HG03571 (cell line): ENCODE results near the gene SENP6.
"Not testable (repeated sequence)": the region's sequence is repeated elsewhere in the genome, so short reads cannot be mapped to it uniquely, and the experiment has no call there.

Experiments
- ATAC-seq: cut with Tn5 transposase; IDR thresholded peaks from one replicate; pipeline ENCODE4 v1.9.1; 2021; ENCODE audit not compliant: unreplicated experiment

Gene SENP6

DNA sequence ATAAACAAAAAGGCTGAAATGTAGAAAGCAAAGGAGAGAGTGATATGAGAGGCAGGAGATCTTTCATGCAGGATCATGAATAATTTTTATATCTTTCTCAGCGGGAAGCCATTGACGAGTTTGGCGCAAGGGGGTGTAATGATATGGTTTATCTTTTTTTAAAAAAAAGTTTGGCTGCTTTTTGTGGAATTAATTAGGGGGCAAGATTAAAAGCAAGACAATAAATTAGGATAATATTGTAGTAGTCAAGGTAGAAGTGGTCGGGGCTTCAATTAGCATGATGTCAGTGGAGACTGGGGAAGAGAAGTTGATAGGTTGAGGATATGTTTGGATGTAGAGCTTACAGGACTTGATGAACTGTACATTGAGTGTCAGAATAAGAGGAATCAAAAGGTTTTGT lies 4.0 kb downstream of the SENP6 start:
- no peak for ATAC-seq

DNA sequence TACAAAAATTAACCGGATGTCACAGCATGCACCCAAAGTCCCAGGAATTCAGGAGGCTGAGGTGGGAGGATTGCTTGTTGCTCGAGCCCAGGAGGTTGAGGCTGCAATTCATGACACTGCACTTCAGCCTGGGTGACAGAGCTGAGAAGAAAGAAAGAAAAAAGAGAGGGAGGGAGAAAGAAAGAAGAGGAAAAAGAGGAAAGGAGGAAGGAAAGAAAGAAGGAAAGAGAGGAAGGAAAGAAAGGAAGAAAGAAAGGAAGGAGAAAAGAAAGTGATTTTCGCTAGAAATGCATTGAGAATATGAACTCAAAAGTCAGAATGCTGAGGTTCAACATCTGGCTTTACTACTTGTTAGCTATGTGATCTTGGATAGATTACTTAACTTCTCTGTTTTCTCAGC lies 6.6 kb downstream of the SENP6 start:
- no peak for ATAC-seq

DNA sequence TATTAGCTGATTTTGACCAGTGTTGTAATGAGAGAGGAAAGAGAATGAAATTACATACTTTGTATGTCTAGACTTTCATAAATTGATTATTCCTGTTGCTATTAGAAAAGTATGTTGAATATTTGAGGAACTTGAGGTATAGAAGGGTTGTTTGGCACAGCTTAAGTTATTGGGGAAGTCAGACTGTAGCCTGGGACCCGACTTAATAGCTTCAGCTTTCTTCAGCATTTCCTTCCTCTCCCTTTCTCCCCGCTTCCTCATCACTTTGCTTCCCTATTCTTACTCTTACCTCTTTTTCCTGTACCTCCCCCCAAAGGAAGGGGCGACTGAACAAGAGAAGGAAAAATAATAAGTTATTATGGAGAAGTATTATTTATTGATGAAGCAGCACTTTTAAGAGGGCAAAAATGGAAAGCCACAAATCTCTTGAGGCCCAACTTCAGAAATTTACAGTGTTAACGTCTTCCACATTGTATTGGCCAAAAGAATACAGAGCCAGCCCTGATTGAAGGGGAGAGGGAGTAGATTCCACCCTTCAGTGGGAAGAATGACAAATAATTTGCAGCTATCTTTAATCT lies 7.4 kb downstream of the SENP6 start:
- ATAC-seq = no peak

DNA sequence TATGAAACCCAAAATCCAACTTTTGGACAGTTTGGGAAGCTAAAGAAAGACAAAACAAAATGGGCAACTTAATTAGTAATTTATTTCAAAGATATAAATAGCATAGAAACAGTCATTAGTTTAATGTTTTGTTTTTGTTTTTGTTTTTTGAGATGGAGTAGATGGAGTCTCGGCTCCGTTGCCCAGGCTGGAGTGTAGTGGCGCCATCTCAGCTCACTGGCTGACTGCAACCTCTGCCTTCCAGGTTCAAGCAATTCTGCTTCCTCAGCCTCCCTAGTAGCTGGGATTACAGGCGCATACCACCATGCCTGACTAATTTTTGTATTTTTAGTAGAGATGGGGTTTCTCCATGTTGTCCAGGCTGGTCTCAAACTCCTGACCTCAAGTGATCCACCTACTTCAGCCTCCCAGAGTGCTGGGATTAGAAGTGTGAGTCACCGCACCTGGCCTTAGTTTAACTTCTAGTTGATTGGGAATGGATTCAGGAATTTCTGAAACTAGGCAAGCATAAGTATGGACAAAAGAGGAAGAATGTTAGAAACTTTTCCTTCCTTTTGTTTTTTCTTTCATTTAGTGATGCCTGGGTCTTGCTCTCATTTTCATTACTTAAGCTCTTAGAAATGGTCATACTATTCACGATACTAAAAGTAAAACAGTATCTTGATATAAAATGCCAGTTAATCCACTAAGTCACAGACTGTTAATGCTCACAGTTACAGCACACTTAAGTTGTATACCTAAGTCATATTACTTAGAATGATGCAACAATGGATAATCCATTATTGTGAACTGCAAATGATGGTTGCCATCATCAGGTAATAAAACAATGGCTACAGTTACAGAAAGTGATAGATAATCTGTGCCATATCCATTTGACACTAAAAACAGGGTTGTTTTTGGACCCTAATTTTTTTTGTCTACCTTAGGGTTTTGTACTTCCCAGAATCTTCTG lies 8.2 kb downstream of the SENP6 start:
- ATAC-seq = no peak

DNA sequence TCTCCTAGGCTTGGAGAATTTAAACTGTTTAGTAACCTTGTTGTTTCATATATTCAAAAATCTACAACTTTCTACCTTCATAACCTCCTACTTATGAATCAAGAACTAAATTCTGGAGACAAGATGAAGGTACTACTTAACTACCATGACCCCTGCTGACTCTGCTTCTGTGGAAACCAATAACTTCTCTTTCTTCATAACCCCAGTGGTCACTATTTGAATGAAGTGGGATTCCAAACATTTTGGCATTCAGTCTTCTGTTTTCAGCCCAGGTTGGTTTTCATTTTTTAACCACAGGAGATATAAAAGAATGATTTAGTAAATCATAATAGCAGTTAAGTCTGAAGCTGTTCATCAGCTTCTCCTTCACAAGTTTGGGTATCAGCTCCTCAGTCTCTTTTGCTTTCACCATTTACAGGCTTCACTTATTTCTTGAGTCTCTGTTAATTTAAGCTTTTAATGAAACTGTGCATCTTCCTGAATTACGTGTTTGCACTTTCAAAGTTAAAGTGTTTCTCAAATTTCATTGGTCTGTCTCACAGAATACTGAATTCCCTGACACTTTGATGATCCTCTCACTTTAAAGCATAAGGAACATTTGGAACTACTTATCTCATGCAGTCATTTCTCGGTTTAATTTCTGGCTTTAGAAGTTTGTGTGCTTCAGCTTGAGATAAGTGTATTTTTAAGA lies 9.5 kb downstream of the SENP6 start:
- ATAC-seq = no peak

DNA sequence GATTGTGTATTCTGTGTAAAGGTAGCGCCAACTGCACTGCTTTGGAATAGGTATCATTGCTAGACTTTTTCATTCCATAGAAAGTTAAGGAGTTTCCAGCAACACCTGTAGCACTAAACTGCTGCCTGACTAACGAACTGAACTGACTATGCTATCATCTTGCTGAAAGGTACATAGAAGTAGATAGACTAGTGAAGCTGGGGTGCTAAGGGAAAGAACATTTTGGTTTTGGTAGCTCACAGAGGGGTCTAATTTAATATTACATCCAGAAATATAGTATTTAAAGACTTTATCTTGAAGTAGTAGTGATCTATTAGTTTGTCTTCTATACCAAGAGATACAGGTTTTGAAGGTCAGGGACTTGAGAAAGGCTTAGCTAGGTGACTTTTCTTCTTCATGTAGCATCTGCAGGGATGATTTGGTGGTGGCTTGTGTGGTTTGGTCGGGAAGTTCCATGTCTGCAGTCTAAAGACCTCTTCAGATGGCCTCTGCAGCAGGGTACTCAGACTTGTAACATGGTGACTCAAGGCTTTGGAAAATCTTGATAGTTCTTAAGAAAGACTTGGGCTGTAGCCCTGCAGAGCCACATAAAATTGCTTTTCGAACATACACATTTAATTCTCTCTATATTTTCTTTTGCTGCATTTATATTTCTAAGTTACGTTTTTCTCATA lies 10.2 kb downstream of the SENP6 start:
- no peak for ATAC-seq

DNA sequence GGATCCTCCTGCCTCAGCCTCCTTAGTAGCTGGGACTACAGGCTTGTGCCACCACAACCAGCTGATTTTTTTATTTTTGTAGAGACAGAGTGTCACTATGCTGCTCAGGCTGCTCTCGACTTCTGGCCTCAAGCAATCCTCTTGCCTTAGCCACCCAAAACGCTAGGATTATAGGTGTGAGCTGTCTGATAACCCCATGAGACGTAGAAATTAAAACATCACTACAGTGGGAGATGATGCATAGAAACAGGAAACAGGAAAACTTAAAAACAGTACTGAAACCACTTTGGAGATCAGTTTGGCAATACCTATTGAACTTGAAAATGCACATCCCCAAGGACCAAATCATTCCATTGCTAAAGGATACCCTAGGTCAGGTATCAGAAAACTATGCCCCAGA lies 10.8 kb downstream of the SENP6 start:
- no peak for ATAC-seq

DNA sequence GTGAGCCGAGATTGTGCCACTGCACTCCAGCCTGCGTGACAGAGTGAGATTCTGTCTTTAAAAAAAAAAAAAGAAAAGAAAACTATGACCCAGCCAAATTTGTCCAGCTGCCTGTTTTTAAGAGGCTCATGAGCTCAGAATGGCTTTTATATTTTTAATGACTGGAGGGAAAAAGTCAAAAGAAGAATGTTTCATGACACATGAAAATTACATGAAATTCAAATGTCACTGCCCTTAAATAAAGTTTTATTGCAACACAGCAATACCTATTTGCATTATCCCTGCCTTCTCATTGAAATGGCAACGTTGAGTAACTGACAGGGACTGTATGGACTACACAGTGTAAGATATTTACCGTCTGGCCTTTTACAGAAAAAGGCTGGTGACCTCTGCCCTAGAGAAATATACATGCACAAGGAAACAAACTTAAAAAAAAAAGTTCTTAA lies 11.4 kb downstream of the SENP6 start:
- ATAC-seq = no peak

DNA sequence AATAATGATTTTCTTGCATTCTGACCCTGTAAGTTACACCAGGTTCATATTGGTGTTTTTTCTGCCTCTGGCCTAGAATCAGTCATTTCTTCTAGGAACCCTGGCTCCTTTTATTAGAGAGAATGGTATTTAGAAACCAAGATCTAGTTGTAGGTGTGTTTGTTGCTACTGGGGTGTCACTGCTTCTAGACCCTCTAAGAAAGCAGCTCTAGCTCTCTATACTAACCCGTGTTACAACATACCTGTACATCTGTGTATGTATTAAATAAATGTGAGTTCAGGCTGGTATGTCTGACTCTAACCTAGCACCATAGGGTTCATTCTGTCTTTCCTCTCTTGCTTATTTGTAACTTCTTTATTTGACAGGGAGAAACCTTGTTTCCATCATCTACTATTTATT lies 16.8 kb downstream of the SENP6 start:
- ATAC-seq = no peak

DNA sequence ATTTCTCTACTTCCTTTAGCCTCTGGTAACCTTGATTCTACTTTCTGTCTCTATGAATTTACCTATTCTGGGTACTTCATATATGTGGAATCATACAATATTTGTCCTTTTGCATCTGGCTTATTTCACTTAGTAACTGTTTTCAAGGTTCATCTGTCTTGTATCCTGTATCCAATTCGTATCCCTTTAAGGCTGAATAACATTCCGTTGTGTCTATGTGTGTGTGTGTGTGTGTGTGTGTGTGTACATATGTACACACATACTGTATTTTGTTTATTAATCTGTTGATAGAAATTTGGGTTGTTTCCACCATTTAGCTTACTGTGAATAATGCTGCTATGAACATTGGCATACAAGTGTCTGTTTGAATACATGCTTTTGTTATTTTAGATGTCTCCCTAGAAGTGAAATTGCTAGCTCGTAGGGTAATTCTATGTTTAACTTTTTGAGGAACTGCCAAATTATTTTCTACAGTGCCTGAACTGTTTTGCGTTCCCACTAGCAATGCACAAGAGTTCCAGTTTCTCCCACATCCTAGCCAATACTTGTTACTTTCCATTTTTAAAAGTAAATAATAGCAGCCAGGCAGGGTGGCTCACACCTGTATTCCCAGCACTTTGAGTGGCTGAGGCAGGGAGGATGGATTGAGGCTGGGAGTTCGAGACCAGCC lies 17.7 kb downstream of the SENP6 start:
- ATAC-seq = no peak

DNA sequence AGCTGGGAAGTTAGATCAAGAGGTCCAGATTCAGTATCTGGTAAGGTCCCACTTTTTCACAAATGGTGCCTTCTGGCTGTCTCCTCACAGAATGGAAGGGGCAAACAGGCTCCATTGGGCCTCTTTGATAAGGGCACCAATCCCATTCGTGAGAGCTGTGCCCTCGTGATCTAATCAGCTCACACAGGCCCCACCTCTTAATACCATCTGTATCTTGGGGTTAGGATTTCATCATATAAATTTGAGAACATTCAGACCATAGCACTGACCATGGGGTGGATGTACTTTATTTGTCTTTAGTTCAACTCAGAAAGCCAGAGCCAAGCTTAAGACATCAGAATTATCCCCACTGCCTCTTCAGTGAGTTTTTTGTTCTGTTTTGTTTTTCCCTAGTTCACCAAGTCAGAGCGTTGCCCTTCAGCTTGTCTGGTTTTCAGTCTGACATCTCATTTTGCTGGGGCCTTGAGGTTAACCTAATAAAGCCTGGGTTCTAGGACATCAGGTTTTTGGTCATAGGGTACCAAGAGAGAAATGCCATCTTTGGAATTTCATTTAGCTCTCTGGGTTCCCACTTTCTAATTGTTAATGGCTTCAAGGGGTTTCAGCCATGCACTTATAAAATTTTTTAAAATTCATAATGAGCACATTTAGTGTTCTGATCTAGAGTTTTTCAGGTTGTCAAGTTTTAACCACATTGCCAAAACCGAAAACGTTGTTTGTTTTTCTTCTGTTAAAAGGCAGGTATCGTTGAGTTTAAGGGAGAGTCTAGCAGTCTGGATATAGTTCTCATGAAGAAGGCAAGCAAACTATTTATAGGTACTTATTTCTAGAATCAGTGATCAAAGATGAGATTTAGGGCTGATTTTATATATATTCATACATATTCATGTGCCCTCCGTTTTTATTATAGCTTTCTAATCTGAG lies 19.0 kb downstream of the SENP6 start:
- no peak for ATAC-seq

DNA sequence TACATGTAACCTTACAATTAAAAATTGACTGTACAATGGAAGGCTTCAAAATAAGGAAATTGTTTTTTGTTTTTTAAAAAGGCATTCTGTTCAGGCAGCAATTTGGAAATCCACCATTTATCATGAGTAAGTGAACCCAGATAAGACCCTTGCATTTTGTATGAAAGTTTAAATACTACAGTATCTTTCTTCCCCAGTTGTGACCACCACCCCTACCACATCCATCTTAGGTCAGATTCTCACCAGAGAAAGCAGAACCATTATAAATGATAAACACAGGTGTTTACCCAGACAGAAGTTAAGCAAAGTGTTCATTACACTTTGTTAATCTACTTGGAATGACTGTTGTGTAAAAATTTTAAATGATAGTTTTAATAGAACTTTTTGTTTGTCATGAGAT lies 20.2 kb downstream of the SENP6 start:
- ATAC-seq = no peak

DNA sequence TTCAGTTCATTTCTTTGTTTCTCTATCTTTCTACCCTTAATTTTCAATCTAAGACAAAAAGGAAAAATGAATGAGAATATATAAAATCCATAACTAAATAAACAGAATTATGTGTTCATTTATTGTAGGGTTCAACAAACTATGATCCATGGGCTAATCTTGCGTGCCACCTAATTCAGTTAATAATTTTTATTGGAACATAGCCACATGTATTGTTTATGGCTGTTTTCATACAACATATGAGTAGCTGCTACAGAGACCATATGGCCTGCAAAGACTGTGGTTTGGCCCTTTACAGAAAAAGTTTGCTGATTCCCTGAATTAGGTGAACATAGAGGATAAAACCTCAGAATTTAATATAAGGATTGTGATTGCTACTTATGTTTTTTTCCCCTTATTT lies 21.8 kb downstream of the SENP6 start:
- no peak for ATAC-seq

DNA sequence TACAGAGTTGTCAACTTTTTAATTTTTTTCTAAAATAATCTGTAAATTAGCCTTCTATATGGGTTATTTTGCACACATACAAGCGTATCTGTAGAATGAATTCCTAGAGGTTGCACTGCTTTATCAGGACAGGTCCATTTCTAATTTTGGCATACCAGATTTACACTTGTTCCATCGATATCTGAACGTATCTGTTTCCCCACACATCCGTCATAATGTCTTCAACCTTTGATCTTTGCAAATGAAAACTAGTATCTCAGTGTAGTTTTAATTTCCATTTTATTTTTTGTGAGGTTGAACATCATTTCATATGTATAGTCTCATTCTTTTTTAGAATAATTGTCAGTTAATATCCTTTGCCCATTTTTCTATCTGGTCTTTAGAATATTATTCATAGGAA lies 22.7 kb downstream of the SENP6 start:
- ATAC-seq = no peak

DNA sequence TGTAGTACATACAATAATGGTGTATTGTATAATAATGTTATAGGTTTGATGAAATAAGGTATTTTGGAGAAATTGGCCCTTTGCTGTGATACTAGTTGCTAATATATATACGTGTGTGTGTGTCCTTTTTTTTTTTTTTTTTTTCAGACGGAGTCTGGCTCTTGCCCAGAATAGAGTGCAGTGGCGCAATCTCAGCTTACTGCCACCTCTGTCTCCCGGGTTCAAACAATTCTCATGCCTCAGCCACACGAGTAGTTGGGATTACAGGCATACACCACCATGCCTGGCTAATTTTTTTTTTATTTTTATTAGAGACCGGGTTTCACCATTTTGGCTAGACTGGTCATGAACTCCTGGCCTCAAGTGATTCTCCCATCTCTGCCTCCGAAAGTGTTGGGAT lies 23.3 kb downstream of the SENP6 start:
- no peak for ATAC-seq

DNA sequence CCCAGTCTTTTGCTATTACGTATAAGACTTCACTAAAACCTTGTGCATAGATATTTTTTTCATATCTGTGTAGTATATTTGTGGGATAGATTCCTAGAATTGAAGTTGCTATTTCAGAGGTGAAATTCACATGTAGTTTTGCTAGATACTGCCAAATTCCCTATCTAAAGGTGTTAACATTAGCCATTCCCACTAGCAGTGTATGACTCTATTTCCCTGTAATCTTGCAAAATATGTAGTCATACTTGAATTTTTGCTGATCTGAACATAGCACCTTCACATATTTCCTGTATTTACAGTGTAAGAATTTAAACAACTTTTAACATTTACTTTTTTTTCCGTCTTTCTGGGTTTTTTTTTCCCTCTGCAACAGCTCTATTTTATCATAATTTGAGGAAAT lies 24.9 kb downstream of the SENP6 start:
- no peak for ATAC-seq

DNA sequence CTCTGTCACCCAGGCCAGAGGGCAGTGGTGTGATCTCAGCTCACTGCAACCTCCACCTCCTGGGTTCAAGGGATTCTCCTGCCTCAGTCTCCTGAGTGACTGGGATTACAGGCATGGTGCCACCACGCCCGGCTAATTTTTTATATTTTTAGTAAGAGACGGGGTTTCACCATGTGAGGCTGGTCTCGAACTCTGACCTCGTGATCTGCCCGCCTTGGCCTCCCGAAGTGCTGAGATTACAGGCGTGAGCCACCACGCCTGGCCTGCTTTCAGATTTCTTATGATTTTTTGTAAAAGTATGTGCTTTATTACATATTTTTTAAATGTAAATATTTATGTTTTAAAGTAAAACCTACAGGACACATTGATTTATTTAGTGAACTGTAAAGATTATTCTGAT lies 26.0 kb downstream of the SENP6 start:
- not testable (repeated sequence) for ATAC-seq

DNA sequence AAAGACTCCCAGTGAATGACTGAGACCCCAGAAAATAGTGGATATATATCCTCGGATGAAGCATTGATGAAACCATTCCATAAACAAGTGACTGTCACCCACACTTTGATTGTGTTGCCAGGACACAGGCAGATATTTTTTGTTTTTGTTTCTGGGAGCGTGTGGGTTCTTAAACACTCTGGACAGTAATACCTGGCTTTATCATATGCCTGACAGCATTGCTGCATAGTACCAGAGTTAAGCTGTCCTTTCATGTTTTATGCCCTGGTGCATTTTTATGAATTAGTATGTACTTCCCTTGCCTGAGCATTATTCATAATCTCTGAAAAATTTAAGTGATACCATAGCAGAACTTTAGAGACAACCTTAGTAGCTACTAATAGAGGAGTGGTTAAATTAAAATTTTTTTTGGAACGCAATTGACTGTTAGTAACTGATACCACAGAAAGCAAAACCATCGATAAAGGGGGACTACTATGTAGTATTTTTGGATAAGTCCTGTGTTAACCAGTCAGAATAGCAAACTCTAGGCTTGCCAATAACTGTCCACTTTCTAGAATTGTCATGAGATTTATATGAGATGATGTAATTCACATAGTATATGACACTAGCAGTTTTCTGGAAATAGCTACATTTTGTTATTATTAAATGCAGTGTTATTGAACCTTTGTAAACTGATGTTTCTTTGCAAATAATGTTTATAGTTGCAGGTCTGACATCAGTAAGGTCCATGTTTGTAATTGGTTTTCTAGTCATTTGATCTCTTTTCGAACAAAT lies 30.4 kb downstream of the SENP6 start:
- ATAC-seq = no peak

DNA sequence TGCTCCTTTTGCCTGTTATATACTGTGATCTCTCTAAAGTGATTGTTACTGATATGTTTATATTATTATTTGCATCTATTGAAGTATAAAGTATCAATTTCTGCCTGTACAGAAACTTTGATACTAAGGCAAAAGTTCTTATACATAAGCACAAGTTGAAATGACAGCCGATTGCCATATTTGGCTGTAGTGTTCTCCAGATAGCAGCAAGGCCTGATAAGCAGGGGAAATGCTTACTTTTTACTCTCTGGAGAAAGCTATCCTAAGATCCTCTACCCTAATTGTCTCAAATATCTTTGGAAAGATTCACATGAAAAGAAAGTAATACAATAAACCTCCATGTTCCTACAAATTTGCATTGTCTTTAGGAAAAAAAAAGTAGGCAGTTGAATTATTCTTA lies 31.4 kb downstream of the SENP6 start:
- no peak for ATAC-seq
